ENCODE measurements around the gene PTAR1.

DNA sequence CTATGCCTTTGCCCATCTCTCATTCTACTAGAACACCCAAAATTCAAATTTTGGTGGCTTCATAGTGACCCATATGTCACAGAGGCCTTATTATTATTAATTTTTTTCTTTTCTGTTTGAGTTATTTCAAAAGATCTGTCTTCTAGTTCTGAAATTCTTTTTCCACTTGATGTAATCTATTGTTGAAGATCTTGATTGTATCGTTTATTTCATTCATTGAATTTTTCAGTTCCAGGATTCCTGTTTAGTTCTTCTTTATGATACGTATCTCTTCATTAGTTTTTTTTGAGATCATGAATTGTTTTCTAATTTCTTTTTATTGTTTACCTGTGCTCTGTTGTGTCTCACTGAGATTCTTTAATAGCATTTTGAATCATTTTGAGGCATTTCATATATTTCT, 63.0 kb downstream of the PTAR1 start:
- TF ChIP-seq CTCF (IDR thresholded peaks at IDR 0.05; ENCODE audit: insufficient read depth, low read depth, low read length) (no peak), EZH2 (IDR thresholded peaks at IDR 0.05; ENCODE audit: insufficient read depth, low read length) (no peak)

Measured in astrocyte (in vitro differentiated cells and primary cell).